GM19193 (cell line): ENCODE measurements around the gene MUC6.

Source experiments
- POLR2A ChIP-seq: IDR thresholded peaks from 4 replicates; pipeline ENCODE4 v1.6.1; 2011; ENCODE audit not compliant: insufficient read depth, insufficient read length; ENCODE audit errors: extremely low read depth

Gene MUC6

DNA sequence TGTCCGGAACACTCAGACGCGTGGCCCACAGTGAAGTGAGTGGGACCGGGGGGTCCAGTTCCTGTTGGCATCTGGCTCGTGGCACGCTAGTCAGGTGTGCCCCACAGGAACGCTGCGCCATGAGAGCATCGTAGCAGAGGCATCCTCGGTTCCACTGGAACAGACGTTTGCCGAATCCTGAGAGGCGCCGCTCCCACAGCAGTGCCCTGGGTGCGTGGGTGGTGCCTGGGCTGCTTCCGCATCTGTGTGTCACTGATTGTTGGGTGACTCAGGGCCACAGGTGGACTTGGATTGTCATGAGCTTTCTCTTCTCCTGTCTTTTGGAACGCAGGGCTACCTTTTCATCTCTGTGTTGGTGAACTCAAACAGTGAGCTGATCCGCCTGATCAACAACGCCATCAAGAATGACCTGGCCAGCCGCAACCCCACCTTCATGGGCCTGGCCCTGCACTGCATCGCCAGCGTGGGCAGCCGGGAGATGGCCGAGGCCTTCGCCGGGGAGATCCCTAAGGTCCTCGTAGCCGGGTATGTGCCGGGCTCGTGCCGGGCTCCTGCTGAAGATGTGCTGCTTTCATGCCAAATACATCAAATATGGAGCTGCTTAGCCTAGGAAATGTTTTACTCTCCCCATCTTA lies 64.7 kb downstream of the MUC6 start:
- no peak for TF ChIP-seq POLR2A

DNA sequence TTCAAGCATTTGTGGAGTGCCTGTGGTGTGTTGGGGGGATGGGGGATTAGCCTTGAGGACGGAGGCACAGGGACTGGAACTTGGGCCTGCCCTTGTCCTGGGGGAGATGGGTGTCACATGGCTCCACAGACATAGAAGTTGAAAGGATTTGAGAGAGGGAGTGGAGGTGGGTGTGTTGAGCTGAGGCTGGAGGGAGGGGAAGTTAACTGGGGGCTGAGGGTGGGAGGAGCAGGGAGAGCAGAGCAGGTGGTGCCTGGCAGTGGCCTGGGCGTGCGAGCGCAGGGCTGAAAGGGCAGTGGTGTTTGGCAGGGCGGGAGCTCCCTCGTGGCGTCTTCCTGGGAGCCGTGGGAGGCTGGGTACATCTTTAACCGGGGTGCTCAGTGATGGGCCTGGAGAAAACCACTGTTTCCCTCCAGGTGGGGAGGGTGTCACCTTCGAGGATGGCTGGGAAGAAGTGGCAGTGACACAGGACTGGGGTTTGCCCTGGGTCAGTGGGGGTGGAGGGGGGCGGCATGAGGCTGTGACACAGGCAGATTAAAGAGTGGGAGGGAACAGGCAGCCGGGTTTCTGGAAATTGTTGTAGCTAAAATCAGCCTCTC lies 65.3 kb downstream of the MUC6 start:
- TF ChIP-seq POLR2A = no peak

DNA sequence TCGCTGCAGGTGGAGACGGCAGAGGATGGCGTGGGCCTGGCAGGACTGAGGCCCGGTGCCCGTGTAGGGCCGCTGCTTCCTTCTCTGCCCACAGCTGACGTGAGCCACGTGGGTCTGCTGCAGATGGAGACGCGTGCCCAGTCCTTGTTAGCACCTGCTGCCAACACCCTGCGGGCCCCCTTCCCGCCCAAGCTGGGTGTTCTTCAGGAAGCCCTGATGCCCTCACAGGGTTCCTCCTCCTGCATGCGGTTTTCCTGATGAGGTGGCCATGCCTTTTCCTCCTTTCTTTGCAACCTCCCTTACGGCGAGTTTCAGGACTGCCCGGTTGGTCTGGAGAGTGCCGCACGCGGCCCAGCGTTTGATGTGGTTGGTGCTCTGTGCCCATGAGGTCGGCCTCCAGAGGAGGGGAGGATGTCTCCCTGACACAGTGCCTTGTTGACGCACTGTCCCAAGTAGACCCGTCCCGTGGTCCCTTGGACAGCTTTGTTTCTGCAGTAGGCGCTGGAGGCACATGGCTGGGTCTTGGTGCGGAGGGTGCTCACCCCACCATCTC lies 66.1 kb downstream of the MUC6 start:
- no peak for TF ChIP-seq POLR2A

DNA sequence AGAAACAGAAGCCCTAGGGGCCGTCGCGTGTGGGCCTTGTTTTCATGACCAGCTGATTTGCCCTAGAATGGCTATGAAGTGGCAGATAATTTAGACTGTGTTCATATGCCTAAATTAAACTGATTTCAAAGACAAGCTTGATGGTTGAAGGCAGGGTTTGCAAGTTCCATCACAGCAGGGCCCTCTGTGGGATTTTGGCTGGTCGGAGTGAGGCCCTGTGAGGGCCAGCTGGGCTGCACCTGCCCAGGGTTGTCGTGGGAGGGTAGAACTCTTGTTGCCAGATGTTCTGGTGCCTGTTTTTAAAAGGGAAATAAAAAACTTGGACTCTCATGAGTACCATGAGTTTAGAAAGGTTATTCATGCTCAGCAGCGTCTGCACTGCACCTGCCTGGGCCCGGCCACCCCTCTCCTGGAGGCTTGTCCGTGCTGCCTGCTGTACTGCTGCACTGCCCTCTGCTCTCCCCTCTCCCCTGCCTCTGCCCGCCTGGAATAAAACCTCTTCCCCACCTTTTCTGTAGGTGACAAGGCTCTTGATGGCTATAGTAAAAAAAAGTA lies 66.8 kb downstream of the MUC6 start:
- no peak for TF ChIP-seq POLR2A

DNA sequence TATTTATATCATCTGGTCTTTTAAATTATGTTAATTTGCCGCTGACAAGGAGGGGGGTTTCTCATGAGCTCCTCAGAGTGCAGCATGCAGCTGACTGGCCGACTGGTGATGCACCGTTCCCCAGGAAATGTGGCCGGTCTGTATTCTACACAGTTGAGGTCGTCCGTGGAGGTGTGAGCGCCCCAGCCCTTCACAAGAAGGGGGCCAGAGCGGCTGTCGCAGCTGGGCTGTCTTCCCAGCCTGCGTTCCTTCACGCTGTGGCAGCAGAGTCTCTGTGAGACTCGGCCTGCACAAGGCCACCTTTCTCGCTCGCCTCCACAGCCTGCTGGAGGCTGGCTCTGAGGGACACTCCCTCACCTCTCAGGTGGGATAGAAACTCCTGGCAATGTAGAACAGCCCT lies 67.7 kb downstream of the MUC6 start:
- TF ChIP-seq POLR2A = no peak

DNA sequence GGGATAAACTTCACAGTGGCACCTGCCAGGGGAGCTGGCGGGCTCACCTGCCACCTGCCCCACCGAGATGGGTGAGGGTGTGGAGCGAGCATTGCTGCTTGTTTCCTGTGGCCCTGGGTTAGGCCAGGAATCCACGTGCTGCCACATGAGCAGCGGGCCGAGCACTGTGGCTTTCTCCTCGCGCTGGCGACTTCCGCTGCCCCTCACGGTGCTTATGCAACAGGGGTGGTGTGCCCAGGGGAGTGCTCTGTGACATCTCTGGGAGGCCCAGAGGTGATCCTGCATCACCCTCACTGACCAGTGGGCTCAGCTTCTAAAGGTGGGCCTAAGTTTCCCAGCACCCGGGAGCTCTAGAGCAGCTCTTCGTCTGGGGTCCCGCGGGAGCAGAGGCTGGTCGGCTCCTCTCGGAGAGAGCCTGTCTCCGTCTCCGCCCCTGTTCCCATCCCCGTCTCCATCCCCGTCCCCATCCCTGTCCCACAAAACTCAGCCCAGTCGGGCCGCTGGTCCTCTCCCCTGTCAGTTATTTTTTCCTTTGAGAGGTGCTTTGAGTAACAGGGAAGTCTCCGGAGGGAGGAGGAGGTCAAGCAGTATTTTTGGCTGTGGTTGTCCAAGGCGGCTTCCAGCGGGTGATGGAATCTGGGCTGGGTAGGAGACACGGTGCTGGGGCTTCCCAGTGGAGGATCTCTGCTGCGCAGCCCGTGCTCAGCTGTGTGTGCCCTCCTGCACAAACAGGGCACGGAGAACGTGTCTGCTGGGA lies 68.3 kb downstream of the MUC6 start:
- TF ChIP-seq POLR2A = no peak

DNA sequence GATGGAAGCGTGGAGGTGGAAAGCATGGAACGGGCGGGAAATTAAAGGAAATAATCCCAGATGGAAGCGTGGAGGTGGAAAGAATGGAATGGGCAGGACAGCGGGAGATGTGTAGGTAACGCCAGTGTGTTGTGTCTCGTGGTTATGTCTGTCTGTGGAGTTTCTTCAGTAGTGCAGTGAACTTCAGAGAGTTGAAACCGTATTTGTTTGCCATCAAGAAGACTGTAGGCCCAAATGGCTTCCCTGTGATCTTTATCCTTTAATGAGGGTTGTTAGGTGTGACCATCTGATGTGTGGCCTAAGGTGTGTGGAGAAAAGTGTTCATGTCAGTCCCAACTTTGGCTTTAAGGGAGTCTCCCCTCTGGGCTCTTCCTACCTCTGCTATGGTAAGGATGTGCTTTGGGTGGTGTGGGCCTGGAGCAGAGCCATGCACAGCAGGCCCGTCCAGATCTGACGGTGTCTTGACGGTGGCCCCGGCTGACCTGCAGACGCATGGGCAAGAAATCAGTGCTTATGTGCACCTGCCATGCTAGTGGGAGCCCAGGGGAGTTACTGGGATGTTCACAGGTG lies 71.2 kb downstream of the MUC6 start:
- TF ChIP-seq POLR2A = no peak

DNA sequence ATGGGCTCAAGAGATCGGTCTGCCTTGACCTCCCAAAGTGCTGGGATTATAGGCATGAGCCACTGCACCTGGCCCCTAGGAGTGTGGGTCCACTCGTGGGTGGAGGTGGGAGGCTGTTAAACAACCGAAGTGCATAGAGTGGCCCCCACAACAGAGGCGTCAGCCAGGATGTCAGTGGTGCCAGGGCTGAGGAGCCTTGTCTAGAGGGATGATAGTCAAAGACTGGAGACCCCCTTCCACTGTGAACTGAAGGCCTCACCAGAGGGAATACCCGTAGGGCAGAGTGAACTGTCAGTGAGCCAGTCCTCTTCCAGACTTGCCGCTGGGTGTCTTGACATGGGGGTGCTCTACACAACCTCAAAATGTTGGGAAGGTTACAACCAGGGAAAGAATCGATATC lies 72.7 kb downstream of the MUC6 start:
- TF ChIP-seq POLR2A = no peak
